ENCODE results near the gene ABCD3. TPM values are rescaled to one million over a fixed set of nuclear protein-coding genes. Genes with fewer than 3 reads are reported as not detected.

Gene ABCD3
- total RNA-seq, 1 experiment from 2014 or later = 73.5 TPM

DNA sequence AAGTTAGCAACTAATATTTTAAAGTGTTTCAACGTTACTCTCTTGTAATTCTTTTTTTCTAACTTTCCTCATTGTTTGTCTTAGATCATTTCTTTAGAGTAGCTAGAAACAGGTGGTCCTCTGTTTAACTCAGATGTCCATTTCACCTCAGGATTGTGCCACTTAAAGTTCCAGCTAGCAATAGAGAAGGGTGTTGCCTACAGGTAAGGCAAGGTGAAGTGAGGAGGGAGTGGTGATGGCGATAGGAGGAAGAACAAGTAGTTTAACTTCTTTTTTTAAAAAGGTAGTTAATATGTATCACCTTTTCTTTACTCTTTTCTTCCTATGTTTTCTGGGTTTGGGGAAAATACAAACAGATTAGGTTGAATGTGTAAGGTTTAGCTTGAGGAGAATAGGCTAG, 44.4 kb downstream of the ABCD3 start:
- DNase-seq (ENCODE audit: low read depth) = no peak

DNA sequence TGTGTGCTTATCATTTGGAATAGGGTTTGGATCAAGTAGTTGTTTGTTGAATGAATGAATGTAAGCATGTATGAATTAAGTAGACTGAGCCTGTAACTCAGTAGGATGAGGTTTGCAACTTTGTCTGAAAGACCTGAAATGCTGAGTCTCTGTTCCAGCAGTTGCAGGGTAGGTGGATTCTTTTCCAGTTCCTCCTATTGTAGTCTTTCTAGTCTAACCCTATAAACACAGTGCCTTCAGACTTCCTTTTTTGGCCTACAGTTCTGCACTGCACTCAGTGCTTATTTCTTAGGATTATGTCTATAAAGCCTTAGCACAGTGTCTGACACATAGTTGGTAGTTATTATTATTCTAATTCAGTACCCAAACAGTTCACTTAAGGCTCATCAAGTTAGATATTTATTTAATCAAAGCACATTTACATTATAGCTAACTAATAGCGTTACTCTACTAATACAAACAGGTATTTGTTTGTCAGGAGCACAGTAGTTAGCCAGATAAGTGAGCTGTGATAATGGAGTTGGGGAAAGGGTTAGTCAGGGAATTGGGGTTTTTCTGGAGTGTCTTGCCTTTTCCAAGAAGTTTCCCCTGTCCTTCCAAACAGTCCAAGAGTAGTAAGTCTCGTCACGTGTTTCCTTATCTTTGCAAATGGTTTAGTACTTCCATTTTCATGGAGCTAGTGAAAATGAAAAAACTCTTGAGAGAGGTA, 45.0 kb downstream of the ABCD3 start:
- DNase-seq (ENCODE audit: low read depth) = no peak

DNA sequence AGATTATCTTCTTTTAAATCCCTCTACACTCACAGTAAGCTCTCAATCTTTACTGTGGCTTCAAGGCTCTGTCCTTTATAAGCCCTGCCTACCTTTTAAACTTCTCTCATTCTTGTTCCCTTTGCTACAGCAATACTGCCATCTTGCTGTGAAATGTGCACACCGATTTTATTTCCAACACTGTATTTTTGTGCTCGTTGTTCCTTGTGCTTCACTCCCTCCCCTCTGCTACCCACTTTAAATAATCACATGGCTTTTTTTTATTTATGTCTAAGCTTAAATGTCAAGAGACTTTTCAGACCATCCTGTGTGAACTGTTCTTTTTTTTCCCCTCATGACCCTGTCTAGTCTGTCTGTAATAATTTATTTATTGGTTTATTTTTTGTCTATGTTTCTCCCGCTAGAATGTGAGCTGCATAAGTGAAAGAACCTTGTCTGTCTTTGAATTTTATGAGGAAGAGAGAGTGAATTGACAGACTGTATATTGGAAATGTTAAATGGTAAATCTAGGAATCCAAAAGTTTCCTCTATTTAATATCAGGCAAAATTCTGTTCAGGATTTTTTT, 45.7 kb downstream of the ABCD3 start:
- DNase-seq (ENCODE audit: low read depth) = peak; percentile 67

DNA sequence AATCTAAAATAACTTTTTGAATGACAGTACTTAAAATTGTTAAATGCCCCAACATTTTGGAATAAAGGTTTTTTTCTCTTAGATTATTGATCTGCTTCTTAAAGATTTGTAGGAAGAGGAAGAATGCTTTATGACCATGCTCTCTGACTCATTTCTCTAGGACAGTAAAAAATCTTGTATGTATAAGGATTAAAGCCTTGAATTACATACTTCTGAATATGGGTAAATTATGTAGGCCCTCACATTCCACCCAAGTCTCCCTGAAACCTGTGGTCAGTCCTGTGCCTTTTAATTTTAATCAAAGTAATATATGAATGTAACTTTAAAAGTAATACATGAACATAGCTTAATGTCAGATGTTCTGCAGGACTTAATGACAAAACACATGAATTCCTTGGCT, 50.5 kb downstream of the ABCD3 start:
- no peak for DNase-seq (ENCODE audit: low read depth)

DNA sequence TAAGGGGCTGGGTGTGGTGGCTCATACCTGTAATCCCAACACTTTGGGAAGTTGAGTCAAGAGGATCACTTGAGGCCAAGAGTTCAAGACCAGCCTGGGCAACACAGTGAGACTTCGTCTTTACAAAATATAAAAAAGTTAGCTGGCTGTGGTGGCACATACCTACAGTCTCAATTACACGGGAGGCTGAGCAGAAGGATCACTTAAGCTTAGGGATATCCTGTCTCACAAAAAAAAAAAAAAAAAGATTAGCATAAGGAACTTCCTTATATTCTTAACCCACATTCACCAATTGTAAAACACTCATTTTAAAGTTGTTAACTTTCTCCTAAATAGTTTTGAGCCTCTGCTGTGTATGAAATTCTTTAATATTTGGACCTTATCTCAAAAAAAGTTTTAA, 53.1 kb downstream of the ABCD3 start:
- DNase-seq (ENCODE audit: low read depth) = no peak

DNA sequence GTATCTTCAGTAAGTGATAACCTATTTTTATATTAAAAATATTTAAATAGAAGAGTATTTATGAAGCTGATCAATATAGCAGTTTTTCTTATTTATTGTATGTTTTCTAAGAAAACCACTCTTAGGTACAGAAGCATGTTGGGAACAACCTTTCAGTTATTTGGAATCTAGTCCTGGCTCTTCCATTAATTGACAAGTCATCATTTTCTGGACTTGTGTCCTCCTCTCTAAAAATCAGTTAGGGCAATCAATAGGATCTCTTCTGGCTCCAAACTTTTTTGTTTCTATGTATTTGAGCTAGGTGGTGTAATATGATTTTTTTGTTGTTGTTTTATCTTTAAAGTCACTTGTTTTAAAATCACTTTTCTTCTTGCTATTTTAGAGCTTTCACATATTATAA, 57.0 kb downstream of the ABCD3 start:
- DNase-seq (ENCODE audit: low read depth) = no peak

DNA sequence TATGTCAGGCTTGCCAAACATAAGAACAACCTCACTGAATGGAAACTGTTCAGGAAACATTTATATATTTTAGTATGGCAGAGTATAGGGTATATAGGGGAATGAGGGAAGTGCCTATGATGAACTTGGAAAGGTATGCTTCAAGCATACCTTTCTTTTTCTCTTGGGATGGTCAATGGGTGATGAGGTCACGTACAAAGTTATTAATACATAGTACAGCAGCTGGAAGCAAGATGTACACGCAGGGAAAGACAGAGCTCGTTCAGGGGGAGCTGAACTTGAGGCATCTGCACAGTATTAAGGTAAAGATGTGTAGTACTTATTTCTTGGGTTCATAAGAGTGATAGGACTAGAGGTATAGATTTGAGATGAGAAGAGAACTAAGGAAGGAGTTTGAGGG, 61.5 kb downstream of the ABCD3 start:
- no peak for DNase-seq (ENCODE audit: low read depth)

DNA sequence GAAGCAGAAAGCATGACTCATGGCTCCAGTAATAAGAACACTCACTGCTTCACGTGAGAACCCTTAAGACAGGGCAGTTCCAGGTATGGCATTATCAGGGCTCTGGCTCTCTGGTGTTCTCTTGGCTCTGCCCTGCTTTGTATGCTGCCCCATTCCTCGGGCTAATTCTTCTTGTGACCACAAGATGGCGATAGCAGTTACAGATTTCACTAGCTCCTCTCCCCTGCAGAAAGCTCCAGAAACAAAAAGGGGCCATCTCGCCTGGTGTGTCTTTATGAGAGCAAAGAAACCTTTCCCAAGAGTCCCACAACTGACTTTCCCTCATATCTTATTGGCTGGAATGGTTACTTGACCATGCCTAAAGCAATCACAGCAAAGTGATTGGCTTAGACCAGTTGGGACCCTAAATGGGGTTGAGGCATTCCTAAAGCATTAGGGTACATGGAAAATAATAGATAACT, 63.3 kb downstream of the ABCD3 start:
- peak; percentile 85 for DNase-seq (ENCODE audit: low read depth)

DNA sequence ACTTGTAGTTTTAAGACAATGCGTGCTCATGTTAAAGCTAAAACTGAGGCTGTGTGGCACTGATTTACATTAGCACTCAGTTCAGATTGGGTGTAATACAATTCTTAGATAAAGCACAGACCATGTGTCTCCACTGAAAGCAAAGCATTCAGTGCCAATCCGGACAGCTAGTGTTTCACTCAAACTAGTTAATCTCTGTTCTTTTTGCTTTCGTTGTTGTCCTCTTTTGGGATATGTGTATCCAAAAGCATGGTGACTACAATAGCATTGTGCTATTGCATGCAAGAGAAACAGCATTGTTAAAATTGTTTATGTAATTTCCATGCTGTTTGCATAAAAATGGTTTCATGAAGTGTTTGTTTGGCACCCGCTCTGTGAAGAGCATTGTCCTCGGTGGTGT, 68.8 kb downstream of the ABCD3 start:
- DNase-seq (ENCODE audit: low read depth) = no peak

DNA sequence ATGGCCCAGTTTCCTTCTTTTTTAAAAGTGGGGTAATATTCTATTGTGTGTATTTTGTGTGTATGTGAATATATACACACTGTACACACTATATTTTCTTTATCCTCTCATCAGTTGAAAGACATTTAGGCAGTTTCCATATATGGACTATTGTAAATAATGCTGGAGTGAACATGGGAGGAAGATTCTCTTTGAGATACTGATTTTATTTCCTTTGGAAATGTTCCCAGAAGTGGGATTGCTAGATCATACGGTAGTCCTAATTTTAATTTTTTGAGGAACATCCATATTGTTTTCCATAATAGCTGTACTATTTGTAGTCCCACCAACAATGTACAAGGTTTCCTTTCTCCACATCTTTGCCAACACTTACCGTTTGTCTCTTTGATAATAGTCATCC, 72.4 kb downstream of the ABCD3 start:
- no peak for DNase-seq (ENCODE audit: low read depth)

DNA sequence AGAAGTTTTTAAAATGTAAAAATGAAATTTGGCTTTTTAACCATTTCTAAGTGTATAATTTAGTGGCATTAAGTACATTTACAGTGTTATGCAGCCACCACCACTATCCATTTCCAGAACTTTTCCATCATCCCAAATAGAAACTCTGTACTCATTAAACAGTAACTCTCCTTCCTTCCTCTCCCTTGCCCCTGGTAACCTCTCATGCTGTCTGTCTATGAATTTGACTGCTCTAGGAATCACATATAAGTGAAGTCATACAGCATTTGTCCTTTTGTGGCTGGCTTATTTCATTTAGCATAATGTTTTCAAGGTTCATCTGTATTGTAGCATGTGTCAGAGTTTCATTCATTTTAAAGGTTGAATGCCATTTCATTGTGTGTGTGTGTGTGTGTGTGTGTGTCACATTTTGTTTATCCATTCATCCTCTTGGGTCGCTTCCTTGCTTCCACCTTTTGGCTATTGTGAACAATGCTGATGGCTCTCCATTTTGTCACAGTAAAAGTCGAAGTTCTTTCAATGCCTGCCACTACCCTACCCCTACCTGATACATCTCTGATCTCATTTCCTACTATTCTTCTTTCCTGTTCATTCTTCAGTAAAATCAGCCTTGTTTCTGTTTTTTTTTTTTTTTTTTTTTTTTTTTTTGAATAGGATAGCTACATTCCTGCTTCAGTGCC, 78.0 kb downstream of the ABCD3 start:
- DNase-seq (ENCODE audit: low read depth) = no peak

DNA sequence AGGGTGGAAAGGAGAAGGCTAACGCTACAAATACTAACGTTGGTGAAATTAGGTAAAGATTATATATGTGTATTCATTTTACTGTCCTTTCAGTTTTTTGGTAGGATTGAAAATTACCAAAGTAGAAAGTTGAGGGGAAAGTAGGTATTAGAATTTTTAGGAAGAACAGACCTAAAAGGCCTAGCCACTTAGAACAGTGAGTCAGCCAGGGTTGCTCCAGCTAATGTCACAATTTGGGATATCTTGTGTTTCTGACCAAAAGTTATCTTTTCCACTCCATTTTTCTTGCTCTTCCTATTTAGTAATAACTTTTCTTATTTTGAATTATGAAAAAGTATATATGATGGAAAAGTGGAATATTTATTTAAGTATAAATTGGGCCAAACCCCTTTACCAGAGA, 83.2 kb downstream of the ABCD3 start:
- no peak for DNase-seq (ENCODE audit: low read depth)

DNA sequence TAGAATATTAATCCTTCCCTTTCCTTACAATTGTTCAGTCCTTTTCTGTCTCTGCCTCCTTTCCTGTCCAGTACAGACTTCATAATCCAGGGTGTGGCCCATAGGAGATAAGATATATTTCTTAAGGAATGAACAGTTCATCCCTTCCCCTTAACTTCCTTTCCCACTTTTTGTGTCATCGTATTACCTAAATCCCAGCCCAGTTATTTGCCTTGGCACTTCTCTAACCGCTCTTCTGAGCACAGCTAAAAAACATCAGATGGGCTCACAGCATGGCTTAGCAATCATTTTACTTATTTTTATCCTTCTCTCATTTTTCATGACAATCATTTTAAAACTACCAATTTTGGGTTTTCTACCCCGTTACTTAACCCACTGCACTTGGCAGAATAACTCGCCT, 83.7 kb downstream of the ABCD3 start:
- no peak for DNase-seq (ENCODE audit: low read depth)

DNA sequence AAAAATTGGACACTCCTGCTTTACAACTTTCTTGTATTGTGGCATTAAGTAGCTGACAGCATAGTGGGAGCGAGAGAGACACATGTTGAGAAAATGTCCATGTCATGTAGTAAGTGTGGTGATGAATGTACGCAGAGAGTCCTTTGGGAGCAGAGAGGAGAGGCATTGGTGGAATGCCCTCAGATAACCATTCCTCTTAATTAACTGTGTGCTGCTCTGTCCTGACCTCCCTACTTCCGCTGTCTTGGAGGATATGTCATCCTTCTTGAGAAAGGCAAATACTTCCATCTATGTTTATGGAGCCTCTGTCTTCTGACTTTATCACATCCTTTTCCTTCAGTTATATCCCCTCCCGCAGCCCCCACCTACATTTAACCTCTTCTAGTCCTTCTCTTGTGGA, 85.0 kb downstream of the ABCD3 start:
- no peak for DNase-seq (ENCODE audit: low read depth)

DNA sequence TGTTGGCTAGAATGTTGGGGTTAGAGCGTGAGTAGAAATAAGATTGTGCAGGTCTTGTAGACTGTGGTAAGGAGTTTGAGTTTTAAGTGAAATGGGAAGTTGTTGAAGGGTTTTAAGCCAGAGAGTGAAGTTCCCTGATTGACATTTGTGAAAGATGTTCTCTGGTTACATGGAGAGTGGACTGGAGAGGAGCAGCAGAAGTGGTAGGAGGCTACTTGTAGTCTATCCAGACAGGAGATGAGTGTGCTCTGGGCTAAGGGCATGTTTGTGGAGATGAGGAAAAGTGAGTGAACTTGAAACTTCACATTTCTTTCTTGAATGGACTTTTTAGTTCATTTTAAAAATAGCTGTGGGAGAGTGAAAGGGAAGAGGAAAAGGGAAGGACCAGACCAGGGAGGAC, 86.4 kb downstream of the ABCD3 start:
- DNase-seq (ENCODE audit: low read depth) = no peak

DNA sequence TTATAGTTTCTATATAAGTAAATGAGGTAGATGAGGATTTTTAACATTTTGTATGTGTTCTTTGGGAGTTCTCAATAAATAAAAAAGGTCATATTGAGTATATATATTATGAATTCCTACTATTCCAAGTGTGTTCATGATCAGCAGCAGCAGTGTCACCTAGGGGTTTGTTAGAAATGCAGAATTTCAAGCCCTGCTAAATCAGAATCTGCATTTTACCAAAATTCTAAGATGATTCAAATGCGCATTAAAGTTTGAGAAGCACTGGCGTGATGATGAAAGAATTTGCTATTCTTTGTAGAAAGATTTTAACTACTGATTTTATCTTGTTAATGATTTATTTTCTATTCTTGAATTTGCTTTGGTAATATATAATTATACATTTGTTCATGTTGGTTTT, 94.6 kb downstream of the ABCD3 start:
- no peak for DNase-seq (ENCODE audit: low read depth)

DNA sequence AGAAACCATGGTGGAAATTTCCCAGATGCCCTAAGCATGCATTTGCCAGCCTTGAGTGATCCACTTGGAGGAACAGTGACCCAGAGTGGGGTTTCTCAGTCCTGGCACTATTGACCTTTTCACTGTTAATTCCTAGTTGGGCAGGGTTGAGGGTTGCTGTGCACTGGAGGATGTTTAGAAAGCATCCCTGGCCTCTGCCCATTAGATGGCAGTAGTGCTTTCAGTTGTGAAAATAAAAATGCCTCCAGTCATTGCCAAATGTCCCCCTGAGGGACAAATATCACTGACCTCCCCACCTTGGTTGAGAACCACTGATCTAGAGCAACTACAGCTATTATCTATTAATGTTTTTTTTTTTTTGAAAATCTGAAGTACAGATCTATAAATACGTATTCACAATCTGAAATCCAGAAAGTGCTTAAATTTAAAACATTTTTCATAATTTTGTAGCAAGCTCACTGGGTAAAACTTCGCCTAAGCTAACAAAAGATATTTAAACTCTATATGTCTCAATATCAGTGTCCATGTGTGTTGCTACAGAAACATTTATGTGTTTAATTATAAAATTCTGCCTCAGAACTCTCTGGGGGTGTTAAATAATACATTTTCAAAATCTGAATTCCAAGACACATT, 96.0 kb downstream of the ABCD3 start:
- DNase-seq (ENCODE audit: low read depth) = peak; percentile 44

DNA sequence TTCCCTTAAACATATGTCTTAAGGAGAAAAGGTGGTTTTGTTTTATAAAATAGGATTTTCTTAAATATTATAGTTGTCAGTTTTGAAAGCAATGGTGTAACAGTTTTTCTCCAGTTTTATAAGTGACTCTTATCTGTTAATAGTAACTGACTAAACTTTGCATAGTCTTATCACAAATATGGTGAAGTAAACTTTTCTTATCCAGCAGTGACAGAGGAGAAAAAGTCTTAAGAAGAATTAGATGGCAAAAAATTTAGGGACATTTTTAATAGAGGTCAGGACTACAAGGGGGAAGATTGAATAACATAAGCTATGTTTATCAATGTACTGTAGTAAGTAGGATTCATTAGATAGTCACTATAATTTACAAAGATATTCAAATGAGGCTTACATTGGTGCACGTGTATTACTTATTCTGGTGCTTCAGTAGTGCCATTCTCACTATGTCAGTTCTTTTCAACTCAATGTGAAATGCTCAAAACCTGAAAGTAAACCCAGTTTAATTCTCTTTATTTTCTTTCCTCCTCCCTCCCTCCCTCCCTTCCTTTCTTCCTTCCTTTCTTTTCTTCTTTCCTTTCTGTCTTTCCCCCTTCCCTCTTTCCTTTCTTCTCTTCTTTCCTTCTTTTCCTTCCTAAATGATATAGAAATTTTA, 97.2 kb downstream of the ABCD3 start:
- DNase-seq (ENCODE audit: low read depth) = no peak

DNA sequence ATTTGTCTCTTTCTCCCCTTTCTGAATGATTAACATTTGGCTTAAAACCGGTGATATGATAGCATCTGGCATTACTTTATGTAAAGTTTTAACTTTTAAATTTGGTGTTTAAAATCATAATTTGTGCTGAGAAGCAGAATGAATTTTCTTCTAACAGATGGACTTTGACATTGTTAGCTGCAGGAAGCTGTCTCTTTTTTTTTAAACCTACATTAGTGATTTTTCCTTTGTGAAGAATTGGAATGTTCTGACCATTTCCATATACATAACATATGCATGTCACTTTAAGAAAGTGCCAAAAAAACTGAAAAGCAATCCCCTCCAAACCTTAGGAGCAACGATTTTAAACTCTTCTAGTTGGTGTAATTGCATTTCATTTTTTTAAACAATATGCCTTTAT, 101.2 kb downstream of the ABCD3 start:
- DNase-seq (ENCODE audit: low read depth) = no peak

DNA sequence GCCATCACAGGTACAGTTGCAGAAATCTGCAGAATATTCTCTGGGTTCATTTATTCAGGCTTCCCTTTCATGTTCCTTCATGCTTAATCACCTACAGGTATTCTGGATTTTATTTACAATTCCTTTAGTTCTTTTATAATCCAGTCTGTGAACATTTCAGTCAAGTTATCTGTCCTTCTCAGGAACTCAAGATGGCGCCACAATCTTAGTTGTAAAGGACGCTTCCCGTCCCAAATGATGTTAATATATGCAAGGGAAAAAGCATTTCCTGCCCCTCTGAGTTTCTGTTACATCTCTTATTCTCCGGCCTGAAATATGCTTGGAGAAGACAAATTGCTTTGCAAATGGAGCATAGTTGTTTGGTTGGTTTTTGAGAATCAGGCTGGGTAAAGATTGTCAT, 104.1 kb downstream of the ABCD3 start:
- DNase-seq (ENCODE audit: low read depth) = peak; percentile 72

DNA sequence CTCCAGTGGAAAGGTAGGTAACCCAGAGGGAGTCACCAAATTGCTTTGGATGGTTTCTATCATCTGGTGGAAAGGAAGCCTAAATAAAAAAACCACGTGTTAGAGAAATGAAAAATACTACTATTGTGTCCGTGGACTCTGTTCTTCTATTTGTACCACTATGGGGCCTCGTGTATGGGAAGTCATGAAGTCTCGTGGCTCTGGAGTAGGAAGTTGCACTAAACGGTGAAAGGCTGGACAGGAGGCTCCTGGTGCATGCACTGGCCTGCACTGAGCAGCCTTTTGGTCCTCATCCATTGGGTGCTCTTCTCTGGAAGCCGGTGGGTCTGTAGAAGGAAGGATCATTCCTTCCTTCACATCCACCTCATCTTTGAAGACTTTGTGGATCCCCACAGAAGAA, 106.3 kb downstream of the ABCD3 start:
- DNase-seq (ENCODE audit: low read depth) = no peak
